HepG2 (cell line): ENCODE measurements around the gene ATRNL1. TPM values are rescaled to one million over a fixed set of nuclear protein-coding genes. Genes with fewer than 3 reads are reported as not detected.

Experiments used
- ATAC-seq: fragments of 200-7000 bp; cut with Tn5 transposase; 3 replicates; pipeline ENCODE4 v1.9.1; 2020; ENCODE audit warnings: mild to moderate bottlenecking, moderate library complexity
- BruUV-seq: library from RNA; stranded (reverse); fragments of 400-500 nt; replicated peaks from 2 replicates; lab custom pipeline; 2021; lab: Mats Ljungman, UMichigan
- CTCF ChIA-PET: fragments of 300-600 bp; formaldehyde crosslinking; extraction: SDS; loops from one replicate; lab custom pipeline; 2021; ENCODE audit warnings: low total read pairs, inconsistent platforms, low intra/inter-chr PET ratio; lab: Yijun Ruan, JAX
- POLR2A ChIA-PET: fragments of 350-600 bp; sonication (Branson Sonifier 250); formaldehyde crosslinking; loops from one replicate; lab custom pipeline; 2020; ENCODE audit warnings: antibody characterized with exemption, inconsistent platforms; lab: Yijun Ruan, JAX
- DNase-seq: peaks from one replicate; pipeline ENCODE4 v3.0.0-alpha.2; 2015; ENCODE audit warnings: low spot score
- FAIRE-seq: peaks from 3 replicates; lab custom pipeline; 2011; peaks lifted over from hg19 to GRCh38; lab: Jason Lieb, UNC
- H2AFZ ChIP-seq: one replicate; pipeline ENCODE4 v1.6.1; 2011; ENCODE audit warnings: low read length, inconsistent platforms
- H3K27ac ChIP-seq: fragments of 300-600 bp; 3 replicates; pipeline ENCODE4 v1.8.0; 2011; ENCODE audit warnings: mixed run types, mild to moderate bottlenecking, mixed read lengths, low read length, inconsistent platforms; ENCODE audit not compliant: insufficient read depth; ENCODE audit errors: extremely low read length
- H3K27me3 ChIP-seq, 2 experiments: fragments of 200-600 bp in 1 of 2; 2 replicates in 1 of 2; 3 replicates in 1 of 2; pipeline versions ENCODE4 v1.6.0 to v1.8.0; 2011; ENCODE audit warnings: low read length in 2 of 2, mild to moderate bottlenecking in 2 of 2, moderate library complexity in 2 of 2, inconsistent platforms in 1 of 2; ENCODE audit not compliant: insufficient read depth in 2 of 2, control insufficient read depth in 1 of 2
- H3K36me3 ChIP-seq, 2 experiments: fragments of 200-600 bp in 1 of 2; replicated peaks in 1 of 2; 2 replicates in 1 of 2; 3 replicates in 1 of 2; pipeline versions ENCODE4 v1.5.1 to v1.8.0; 2011; ENCODE audit warnings: low read length in 2 of 2, inconsistent platforms in 1 of 2; ENCODE audit not compliant: insufficient read depth in 2 of 2, control insufficient read depth in 1 of 2
- H3K4me1 ChIP-seq: 2 replicates; pipeline ENCODE4 v1.5.1; 2012; ENCODE audit warnings: low read length, inconsistent platforms; ENCODE audit not compliant: insufficient read depth
- H3K4me2 ChIP-seq: 2 replicates; pipeline ENCODE4 v1.6.0; 2011; ENCODE audit warnings: low read depth, low read length, inconsistent platforms
- H3K4me3 ChIP-seq, 3 experiments: fragments of 200-600 bp in 1 of 3; sonication (generic), shearing (Covaris generic) in 1 of 3; replicated peaks in 1 of 3; 2 replicates each; pipeline ENCODE4 v1.5.1; 2011 to 2016; ENCODE audit warnings: low read length in 3 of 3, inconsistent platforms in 2 of 3, low read depth in 2 of 3, mild to moderate bottlenecking in 2 of 3, control low read depth in 1 of 3, mixed read lengths in 1 of 3; ENCODE audit not compliant: insufficient read depth in 1 of 3
- H3K79me2 ChIP-seq: one replicate; pipeline ENCODE4 v1.6.1; 2011; ENCODE audit warnings: low read length, inconsistent platforms; ENCODE audit not compliant: insufficient read depth
- H3K9ac ChIP-seq: 2 replicates; pipeline ENCODE4 v1.6.0; 2011; ENCODE audit warnings: mild to moderate bottlenecking, low read depth, low read length, inconsistent platforms; ENCODE audit not compliant: insufficient read depth
- H3K9me3 ChIP-seq: 2 replicates; pipeline ENCODE4 v1.5.1; 2012; ENCODE audit warnings: mild to moderate bottlenecking, low read length
- H4K20me1 ChIP-seq: 2 replicates; pipeline ENCODE4 v1.6.0; 2011; ENCODE audit warnings: inconsistent platforms, mild to moderate bottlenecking, low read length, moderate library complexity; ENCODE audit not compliant: insufficient read depth
- GMEB1 ChIP-seq: sonication (generic); formaldehyde crosslinking; IDR thresholded peaks from 2 replicates; pipeline ENCODE4 v1.5.1; 2020; ENCODE audit warnings: missing genetic modification reagents, mild to moderate bottlenecking, borderline replicate concordance
- KDM5A ChIP-seq: fragments of 200-600 bp; sonication (generic); IDR thresholded peaks from 2 replicates; pipeline ENCODE4 v1.7.0; 2018; ENCODE audit warnings: antibody characterized with exemption, mild to moderate bottlenecking, low read length, borderline replicate concordance
- MATR3 ChIP-seq: sonication (generic); formaldehyde crosslinking; IDR thresholded peaks from 2 replicates; pipeline ENCODE4 v1.4.0; 2020; ENCODE audit warnings: missing genetic modification reagents
- MLXIP ChIP-seq: sonication (generic); formaldehyde crosslinking; IDR thresholded peaks from 2 replicates; pipeline ENCODE4 v1.9.0; 2021; ENCODE audit warnings: missing genetic modification reagents, borderline replicate concordance
- NAIF1 ChIP-seq: sonication (generic); formaldehyde crosslinking; IDR thresholded peaks from 2 replicates; pipeline ENCODE4 v1.5.0; 2020; ENCODE audit warnings: mild to moderate bottlenecking, missing genetic modification reagents, borderline replicate concordance
- RNF2 ChIP-seq: fragments of 450-650 bp; conservative IDR thresholded peaks from 2 replicates; pipeline ENCODE4 v1.6.1; 2016; ENCODE audit warnings: low read depth
- SNAI1 ChIP-seq: sonication (generic); formaldehyde crosslinking; IDR thresholded peaks from 2 replicates; pipeline ENCODE4 v1.5.0; 2020; ENCODE audit warnings: mild to moderate bottlenecking, missing genetic modification reagents, borderline replicate concordance
- ZBTB25 ChIP-seq: IDR thresholded peaks from 2 replicates; pipeline ENCODE4 v1.6.1; 2018; ENCODE audit warnings: missing genetic modification reagents
- ZNF235 ChIP-seq: sonication (generic); formaldehyde crosslinking; IDR thresholded peaks from 2 replicates; pipeline ENCODE4 v1.8.1; 2023; ENCODE audit warnings: mild to moderate bottlenecking, missing genetic modification reagents, borderline replicate concordance
- ZNF556 ChIP-seq: sonication (generic); formaldehyde crosslinking; IDR thresholded peaks from 2 replicates; pipeline ENCODE4 v1.4.0; 2020; ENCODE audit warnings: mild to moderate bottlenecking, missing genetic modification reagents, borderline replicate concordance
- ZNF567 ChIP-seq: sonication (generic); formaldehyde crosslinking; IDR thresholded peaks from 2 replicates; pipeline ENCODE4 v1.8.1; 2023; ENCODE audit warnings: mild to moderate bottlenecking, missing genetic modification reagents, borderline replicate concordance
- WGBS: methylation state at CpG from one replicate; pipeline ENCODE4 v1.1.6; 2017; ENCODE audit warnings: low lambda C conversion rate; 5-methylcytosine and 5-hydroxymethylcytosine counted together
- in situ Hi-C: cut with HindIII; loops from 2 replicates; pipeline ENCODE4 v1.10.0; 2017; ENCODE audit warnings: low pct_unique_long_range_greater_than_20kb; ENCODE audit not compliant: extremely low pct_ligation_motif_present
- intact Hi-C: fragments of 100-400 bp; cut with micrococcal nuclease; formaldehyde crosslinking; loops from one replicate; pipeline ENCODE4 v1.10.0; 2022; ENCODE audit not compliant: unreplicated experiment
- polyA plus RNA-seq, 8 experiments: library from polyadenylated mRNA; depleted of rRNA in 3 of 8; stranded (reverse) in 7 of 8; unstranded in 1 of 8; fragments of >200 nt; fragmentation: Illumina TruSeq in 4 of 8; extraction: Trizol in 4 of 8; gene quantifications; 2 replicates each; pipeline versions ENCODE4 v1.2.1 to v1.2.3, GENCODE V29; 2011 to 2016; ENCODE audit warnings: low read depth in 4 of 8, missing spikeins in 1 of 8, mixed read lengths in 1 of 8; ENCODE audit not compliant: insufficient read depth in 1 of 8
- total RNA-seq, 5 experiments: library from RNA; depleted of rRNA; stranded (reverse); fragments of >200 nt; fragmentation: Illumina TruSeq; extraction: Trizol; gene quantifications; 2 replicates each; pipeline ENCODE4 v1.2.3, GENCODE V29; 2016; ENCODE audit warnings: low read depth in 1 of 5
- TF ChIP-seq, protein P1 (sequence below): sonication (generic); formaldehyde crosslinking; IDR thresholded peaks from 2 replicates; pipeline ENCODE4 v1.4.0; 2020; ENCODE audit warnings: missing genetic modification reagents, mild to moderate bottlenecking, borderline replicate concordance
- TF ChIP-seq, protein P2 (sequence below): sonication (generic); formaldehyde crosslinking; IDR thresholded peaks from 2 replicates; pipeline ENCODE4 v1.5.0; 2020; ENCODE audit warnings: mild to moderate bottlenecking, missing genetic modification reagents, borderline replicate concordance

The ATRNL1 gene
- total and polyA plus RNA-seq, 2 of the 13 experiments (the other 11 are each of a cell fraction or from before 2014, with no cell fraction given), result 0.04 TPM; not detected in 1

DNA sequence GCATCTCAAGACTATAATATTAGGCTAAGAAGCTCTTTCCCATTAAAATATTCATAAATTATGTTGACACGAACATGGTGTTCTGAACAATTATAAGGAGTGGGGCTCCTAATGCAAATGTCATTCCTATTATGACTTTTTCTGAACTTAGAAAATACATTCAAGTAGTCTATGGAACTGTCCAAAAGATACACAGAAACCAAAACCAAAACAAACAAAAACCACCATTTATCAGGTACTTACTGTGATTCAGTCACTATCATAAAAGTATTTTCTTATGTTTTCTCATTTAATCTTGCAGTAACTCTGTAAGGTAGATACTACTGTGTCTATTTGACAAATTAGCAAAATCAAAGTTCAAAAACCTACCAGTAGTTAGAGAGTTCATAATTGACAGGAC lies 773.0 kb downstream of the ATRNL1 start:
- intact Hi-C loops (no loop called here), in situ Hi-C loops (no loop called here)
- ChIA-PET POLR2A (no interaction called here), CTCF (no interaction called here)
- Histone ChIP-seq H3K9ac (no peak overlapping the region), H3K4me2 (no peak overlapping the region), H3K9me3 (no peaks in the 10 kb centered on the region), H3K4me3 (no peak overlapping the region), H4K20me1 (no peaks in the 10 kb centered on the region), H3K36me3 (no peaks in the 10 kb centered on the region), H3K4me1 (no peaks in the 10 kb centered on the region), H3K27me3 (no peaks in the 10 kb centered on the region), H3K79me2 (no peaks in the 10 kb centered on the region), H3K27ac (no peak overlapping the region), H2AFZ (no peak overlapping the region)
- WGBS, result 0% methylated on average over 1 of the region's 1 CpG
- no TSS peak for BruUV-seq
- FAIRE-seq, result no peak
- no peak for ATAC-seq
- no peak for DNase-seq
- TF ChIP-seq NAIF1 (CRISPR knock-in tag), result no peak
- no peak for TF ChIP-seq GMEB1 (CRISPR knock-in tag)
- TF ChIP-seq ZBTB25 (CRISPR knock-in tag), result no peak
- TF ChIP-seq ZNF235 (CRISPR knock-in tag), result no peak
- no peak for TF ChIP-seq KDM5A
- no peak for TF ChIP-seq RNF2
- no peak for TF ChIP-seq ZNF567
- no peak for TF ChIP-seq ZNF556
- TF ChIP-seq, protein P1, sequence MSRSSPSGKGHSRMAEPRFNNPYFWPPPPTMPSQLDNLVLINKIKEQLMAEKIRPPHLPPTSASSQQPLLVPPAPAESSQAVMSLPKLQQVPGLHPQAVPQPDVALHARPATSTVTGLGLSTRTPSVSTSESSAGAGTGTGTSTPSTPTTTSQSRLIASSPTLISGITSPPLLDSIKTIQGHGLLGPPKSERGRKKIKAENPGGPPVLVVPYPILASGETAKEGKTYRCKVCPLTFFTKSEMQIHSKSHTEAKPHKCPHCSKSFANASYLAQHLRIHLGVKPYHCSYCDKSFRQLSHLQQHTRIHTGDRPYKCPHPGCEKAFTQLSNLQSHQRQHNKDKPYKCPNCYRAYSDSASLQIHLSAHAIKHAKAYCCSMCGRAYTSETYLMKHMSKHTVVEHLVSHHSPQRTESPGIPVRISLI (CRISPR knock-in tag), result no peak
- TF ChIP-seq MATR3 (CRISPR knock-in tag), result no peak
- TF ChIP-seq SNAI1, result no peak
- no peak for TF ChIP-seq MLXIP (CRISPR knock-in tag)
- TF ChIP-seq, protein P2, sequence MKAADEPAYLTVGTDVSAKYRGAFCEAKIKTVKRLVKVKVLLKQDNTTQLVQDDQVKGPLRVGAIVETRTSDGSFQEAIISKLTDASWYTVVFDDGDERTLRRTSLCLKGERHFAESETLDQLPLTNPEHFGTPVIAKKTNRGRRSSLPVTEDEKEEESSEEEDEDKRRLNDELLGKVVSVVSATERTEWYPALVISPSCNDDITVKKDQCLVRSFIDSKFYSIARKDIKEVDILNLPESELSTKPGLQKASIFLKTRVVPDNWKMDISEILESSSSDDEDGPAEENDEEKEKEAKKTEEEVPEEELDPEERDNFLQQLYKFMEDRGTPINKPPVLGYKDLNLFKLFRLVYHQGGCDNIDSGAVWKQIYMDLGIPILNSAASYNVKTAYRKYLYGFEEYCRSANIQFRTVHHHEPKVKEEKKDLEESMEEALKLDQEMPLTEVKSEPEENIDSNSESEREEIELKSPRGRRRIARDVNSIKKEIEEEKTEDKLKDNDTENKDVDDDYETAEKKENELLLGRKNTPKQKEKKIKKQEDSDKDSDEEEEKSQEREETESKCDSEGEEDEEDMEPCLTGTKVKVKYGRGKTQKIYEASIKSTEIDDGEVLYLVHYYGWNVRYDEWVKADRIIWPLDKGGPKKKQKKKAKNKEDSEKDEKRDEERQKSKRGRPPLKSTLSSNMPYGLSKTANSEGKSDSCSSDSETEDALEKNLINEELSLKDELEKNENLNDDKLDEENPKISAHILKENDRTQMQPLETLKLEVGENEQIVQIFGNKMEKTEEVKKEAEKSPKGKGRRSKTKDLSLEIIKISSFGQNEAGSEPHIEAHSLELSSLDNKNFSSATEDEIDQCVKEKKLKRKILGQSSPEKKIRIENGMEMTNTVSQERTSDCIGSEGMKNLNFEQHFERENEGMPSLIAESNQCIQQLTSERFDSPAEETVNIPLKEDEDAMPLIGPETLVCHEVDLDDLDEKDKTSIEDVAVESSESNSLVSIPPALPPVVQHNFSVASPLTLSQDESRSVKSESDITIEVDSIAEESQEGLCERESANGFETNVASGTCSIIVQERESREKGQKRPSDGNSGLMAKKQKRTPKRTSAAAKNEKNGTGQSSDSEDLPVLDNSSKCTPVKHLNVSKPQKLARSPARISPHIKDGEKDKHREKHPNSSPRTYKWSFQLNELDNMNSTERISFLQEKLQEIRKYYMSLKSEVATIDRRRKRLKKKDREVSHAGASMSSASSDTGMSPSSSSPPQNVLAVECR, result no peak
